SH-SY5Y (cell line): ENCODE results near the gene LDHB.

ENCODE experiments used
- GATA2 ChIP-seq: IDR thresholded peaks from 2 replicates; pipeline ENCODE4 v1.6.1; 2011; ENCODE audit warnings: mild to moderate bottlenecking, low read depth, low read length
- GATA3 ChIP-seq: IDR thresholded peaks from 2 replicates; pipeline ENCODE4 v1.6.1; 2011; ENCODE audit warnings: low read depth, mild to moderate bottlenecking, low read length, moderate library complexity

GRCh38 chr12:21602774-21603173 is 54.9 kb downstream of the LDHB start:
- no peak for TF ChIP-seq GATA2
- TF ChIP-seq GATA3, result no peak
